HG02970 (cell line): ENCODE data around the gene ZNF710.

Experiments used
- ATAC-seq: cut with Tn5 transposase; IDR thresholded peaks from one replicate; pipeline ENCODE4 v1.9.1; 2021; ENCODE audit warnings: mild to moderate bottlenecking, moderate library complexity, moderate number of reproducible peaks; ENCODE audit not compliant: unreplicated experiment, low FRiP score

ZNF710 gene

GRCh38 chr15:90037511-90037860 is 36.4 kb downstream of the ZNF710 start:
- ATAC-seq: no peak

- ATAC-seq: no peak
Observed at GRCh38 chr15:90037961-90038631, 37.0 kb downstream of the ZNF710 start.

GRCh38 chr15:90038632-90039095 is 37.5 kb downstream of the ZNF710 start:
- no peak for ATAC-seq

GRCh38 chr15:90039996-90040395 is 38.9 kb downstream of the ZNF710 start:
- ATAC-seq: no peak

- no peak for ATAC-seq
Observed at GRCh38 chr15:90040618-90041017, 39.5 kb downstream of the ZNF710 start.

GRCh38 chr15:90042356-90042755 is 41.2 kb downstream of the ZNF710 start:
- no peak for ATAC-seq

- no peak for ATAC-seq
Observed at GRCh38 chr15:90042766-90043529, 41.8 kb downstream of the ZNF710 start.

- no peak for ATAC-seq
Observed at GRCh38 chr15:90043530-90044010, 42.4 kb downstream of the ZNF710 start.

- ATAC-seq: no peak
Observed at GRCh38 chr15:90044191-90044590, 43.1 kb downstream of the ZNF710 start.

- ATAC-seq: no peak
Observed at GRCh38 chr15:90044916-90045371, 43.8 kb downstream of the ZNF710 start.

GRCh38 chr15:90046289-90046688 is 45.2 kb downstream of the ZNF710 start:
- ATAC-seq: no peak

- ATAC-seq: no peak
Observed at GRCh38 chr15:90046911-90047392, 45.8 kb downstream of the ZNF710 start.

GRCh38 chr15:90047956-90048575 is 46.9 kb downstream of the ZNF710 start:
- no peak for ATAC-seq

GRCh38 chr15:90049030-90049429 is 47.9 kb downstream of the ZNF710 start:
- ATAC-seq: no peak

GRCh38 chr15:90049666-90050604 is 48.8 kb downstream of the ZNF710 start:
- no peak for ATAC-seq

GRCh38 chr15:90051874-90052273 is 50.8 kb downstream of the ZNF710 start:
- ATAC-seq: no peak

GRCh38 chr15:90053685-90054466 is 52.8 kb downstream of the ZNF710 start:
- no peak for ATAC-seq

- ATAC-seq: no peak
Observed at GRCh38 chr15:90054618-90055097, 53.5 kb downstream of the ZNF710 start.

GRCh38 chr15:90055182-90055581 is 54.1 kb downstream of the ZNF710 start:
- no peak for ATAC-seq
